GM12872 (cell line): Measurements from ENCODE around the gene CORO1C.

Experiments used
- TF ChIP-seq, protein P1 (sequence below): IDR thresholded peaks from 3 replicates; pipeline ENCODE4 v1.5.1; 2011; ENCODE audit warnings: low read depth, mild to moderate bottlenecking, low read length, moderate library complexity; ENCODE audit not compliant: insufficient read depth

CORO1C gene

DNA sequence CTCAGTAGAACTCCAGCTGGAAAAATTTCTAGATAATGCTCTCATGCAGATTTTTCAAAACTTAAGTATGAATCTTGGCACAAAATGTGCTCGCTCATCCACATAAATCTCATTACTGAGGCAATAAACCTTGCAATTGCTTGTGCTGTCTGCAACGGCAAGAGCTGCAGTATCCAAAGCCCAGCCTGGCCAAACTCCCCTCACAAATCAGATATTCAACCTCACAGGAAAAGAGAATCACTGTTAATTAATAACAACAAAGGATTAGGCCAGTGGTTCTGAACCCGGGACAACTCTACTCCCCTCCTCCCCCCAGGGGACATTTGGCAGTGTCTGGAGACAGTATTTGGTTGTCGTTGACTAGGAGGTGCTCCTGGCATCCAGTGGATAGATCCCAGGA lies 19.2 kb upstream of the CORO1C start:
- TF ChIP-seq, protein P1, sequence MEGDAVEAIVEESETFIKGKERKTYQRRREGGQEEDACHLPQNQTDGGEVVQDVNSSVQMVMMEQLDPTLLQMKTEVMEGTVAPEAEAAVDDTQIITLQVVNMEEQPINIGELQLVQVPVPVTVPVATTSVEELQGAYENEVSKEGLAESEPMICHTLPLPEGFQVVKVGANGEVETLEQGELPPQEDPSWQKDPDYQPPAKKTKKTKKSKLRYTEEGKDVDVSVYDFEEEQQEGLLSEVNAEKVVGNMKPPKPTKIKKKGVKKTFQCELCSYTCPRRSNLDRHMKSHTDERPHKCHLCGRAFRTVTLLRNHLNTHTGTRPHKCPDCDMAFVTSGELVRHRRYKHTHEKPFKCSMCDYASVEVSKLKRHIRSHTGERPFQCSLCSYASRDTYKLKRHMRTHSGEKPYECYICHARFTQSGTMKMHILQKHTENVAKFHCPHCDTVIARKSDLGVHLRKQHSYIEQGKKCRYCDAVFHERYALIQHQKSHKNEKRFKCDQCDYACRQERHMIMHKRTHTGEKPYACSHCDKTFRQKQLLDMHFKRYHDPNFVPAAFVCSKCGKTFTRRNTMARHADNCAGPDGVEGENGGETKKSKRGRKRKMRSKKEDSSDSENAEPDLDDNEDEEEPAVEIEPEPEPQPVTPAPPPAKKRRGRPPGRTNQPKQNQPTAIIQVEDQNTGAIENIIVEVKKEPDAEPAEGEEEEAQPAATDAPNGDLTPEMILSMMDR, result no peak

DNA sequence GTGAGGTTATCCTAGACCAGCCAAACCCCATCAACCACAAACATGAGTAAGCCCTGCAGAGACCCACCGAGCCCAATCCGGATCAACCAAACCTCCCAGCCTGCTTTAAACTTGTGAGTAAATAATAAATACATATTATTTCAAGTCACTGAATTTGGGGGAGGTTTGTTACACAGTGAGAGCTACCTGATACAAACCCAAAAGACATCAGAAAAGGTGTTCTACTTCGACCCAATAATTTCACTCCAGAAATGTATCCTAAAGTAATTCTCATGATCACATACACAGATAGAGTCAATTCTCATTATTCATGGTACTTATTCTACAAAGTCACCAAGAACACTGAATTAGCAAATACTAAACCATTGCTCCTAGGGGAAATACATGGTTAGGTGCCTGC lies 16.2 kb upstream of the CORO1C start:
- TF ChIP-seq, protein P1, result no peak

DNA sequence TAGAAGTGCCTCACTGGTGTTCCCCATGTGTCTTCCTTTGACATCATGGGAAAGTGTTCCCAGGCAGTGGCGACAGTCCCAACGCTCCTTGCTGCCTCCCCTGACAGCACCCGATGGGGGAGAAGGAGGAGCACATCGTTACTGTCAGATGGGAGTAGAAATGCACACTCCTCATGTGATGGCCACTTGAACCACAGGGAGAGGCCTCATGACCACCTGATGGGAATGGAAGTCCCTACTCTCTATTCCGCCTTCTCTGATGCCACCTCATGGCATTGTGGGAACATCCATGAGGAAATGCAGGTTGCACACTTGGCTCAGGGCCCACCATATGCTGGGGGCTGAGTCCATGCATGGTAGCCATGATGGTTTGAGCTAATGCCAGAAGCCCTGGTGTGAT lies 14.3 kb upstream of the CORO1C start:
- TF ChIP-seq, protein P1, result no peak

- TF ChIP-seq, protein P1, result no peak
Observed at GRCh38 chr12:108744021-108744897, 12.9 kb upstream of the CORO1C start.

DNA sequence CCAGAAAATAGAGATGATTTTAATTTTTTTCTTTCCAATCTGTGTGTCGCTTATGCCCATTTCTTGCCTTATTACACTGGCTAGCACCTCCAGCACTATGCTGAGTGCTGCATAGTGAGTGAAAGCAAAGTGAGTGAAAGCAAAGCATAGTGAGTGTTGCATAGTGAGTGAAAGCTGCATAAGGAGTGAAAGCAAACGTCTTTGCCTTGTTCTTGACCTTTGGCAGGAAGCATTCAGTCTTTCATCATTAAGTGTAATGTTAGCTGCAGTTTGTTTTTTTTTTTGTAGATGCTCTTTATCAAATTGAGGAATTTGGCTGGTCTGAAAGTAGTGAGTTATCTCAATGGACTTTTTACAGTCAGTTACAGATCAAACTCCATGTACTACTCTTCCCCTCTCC lies 6.9 kb upstream of the CORO1C start:
- TF ChIP-seq, protein P1, result no peak

DNA sequence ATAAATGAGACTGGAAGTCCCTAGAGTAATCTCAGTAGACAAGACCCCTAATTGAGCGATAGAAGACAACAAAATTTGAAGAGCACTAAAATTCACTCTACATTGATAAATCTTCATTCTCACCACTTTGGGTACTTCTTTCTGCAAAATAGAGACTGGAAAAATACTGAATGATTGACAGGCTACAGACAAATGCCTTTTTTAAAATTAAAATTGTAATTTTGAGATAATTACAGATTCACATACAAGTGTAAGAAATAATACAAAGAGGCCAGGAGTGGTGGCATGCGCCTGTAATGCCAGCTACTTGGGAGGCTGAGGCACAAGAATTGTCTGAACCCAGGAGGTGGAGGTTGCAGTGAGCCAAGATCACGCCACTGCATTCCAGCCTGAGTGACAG lies 4.5 kb upstream of the CORO1C start:
- TF ChIP-seq, protein P1, result no peak

GRCh38 chr12:108734200-108734906 lies 3.0 kb upstream of the CORO1C start:
- TF ChIP-seq, protein P1, result no peak
